Measurements from ENCODE around the gene SGF29.
A peak's percentile ranks its signal among the peaks of the same experiment; 100 is the strongest.
"Not testable (repeated sequence)": the region's sequence is repeated elsewhere in the genome, so short reads cannot be mapped to it uniquely, and the experiment has no call there.

Gene SGF29

DNA sequence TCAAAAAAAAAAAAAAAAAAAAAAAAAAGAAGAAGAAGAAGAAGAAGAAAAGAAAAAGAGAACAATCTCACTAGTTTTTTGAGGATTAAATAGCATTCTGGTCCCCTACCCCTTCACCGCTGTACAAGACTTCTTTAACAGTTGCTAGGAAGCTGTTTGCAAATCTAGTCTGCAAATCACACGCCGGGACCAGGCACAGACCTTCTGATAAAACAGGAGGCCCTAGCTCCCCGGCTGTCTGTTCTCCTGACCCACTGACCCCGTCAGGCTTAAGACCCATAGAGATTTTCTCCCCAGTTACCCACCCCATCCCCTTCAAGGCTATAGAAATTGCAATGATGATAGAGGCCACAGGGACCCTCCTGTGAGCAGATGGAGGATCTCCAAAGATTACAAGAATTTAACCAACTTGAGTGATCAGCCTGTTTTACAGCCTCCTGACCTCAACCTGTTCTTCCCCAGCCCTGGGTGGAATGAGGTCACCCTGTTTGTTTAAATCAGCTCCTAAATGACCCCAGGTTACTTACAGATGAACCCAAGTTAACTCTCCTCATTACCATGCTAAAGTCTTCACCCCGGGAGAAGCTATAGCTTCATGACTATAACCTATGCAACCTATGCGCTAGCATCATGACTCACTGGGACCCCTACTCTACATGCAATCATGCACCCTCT, 67.9 kb downstream of the SGF29 start:
- in situ Hi-C loops (cut with HindIII; ENCODE audit: low pct_ligation_motif_present, low pct_unique_long_range_greater_than_20kb, low sequenced_read_pairs) = no loop called here
- no peak for DNase-seq

- in situ Hi-C loops (cut with HindIII; ENCODE audit: low pct_ligation_motif_present, low pct_unique_long_range_greater_than_20kb, low sequenced_read_pairs) = not testable (repeated sequence)
These were observed 68.9 kb downstream of the SGF29 start for GRCh38 chr16:28622532-28623171.

GRCh38 chr16:28623172-28623711, 69.5 kb downstream of the SGF29 start:
- peak; percentile 45 for DNase-seq
- in situ Hi-C loops (cut with HindIII; ENCODE audit: low pct_ligation_motif_present, low pct_unique_long_range_greater_than_20kb, low sequenced_read_pairs) = no loop called here

More at GRCh38 chr16:28622532-28623171, 68.9 kb downstream of the SGF29 start:
- DNase-seq = not testable (repeated sequence)

- DNase-seq; in situ Hi-C loops (cut with HindIII; ENCODE audit: low pct_ligation_motif_present, low pct_unique_long_range_greater_than_20kb, low sequenced_read_pairs): not testable (repeated sequence)
These were observed 77.2 kb downstream of the SGF29 start for GRCh38 chr16:28630905-28631304.

GRCh38 chr16:28636093-28636823, 82.5 kb downstream of the SGF29 start:
- DNase-seq = peak; percentile 64
- in situ Hi-C loops (cut with HindIII; ENCODE audit: low pct_ligation_motif_present, low pct_unique_long_range_greater_than_20kb, low sequenced_read_pairs) = not testable (repeated sequence)

DNA sequence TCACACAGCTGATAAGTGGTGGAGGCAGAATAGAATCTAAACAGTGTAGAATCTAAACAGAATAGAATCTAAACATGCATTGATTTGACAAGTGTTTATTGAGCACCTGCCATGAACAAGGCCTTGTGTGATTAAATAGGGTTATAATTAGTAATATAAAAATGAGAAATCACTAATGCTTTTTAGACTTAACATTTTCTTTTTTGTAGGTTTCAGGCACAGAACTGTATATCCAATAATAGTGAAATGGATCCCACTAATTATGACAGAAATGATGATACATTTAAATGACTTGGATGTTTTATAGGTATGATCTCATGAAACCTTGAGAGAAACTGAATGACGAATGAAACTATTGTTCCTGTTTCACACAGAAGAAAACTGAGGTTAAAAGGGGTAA, 84.0 kb downstream of the SGF29 start, which contains the start of gene NPIPB8:
Gene NPIPB8 (plus strand): TSS at position 301 of the 400 bp plus-strand sequence. CDS start 296 bp downstream, outside the sequence.
- in situ Hi-C loops (cut with HindIII; ENCODE audit: low pct_ligation_motif_present, low pct_unique_long_range_greater_than_20kb, low sequenced_read_pairs); DNase-seq: not testable (repeated sequence)

DNA sequence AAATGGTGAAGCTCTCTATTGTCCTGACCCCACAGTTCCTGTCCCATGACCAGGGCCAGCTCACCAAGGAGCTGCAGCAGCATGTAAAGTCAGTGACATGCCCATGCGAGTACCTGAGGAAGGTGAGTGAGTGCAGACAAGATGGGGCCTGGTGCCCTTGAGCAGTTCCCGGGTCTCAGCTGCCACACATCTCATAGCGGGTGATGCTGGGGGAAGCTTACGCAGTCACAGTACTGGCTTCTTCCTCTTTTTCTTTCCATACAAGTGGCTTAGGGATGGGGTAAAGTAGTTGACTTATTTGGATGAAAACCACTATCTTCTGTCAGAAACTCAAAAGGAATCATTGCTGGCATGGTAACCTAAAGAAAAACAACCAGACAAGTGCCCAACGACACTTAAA, 84.6 kb downstream of the SGF29 start:
- DNase-seq; in situ Hi-C loops (cut with HindIII; ENCODE audit: low pct_ligation_motif_present, low pct_unique_long_range_greater_than_20kb, low sequenced_read_pairs): not testable (repeated sequence)

DNA sequence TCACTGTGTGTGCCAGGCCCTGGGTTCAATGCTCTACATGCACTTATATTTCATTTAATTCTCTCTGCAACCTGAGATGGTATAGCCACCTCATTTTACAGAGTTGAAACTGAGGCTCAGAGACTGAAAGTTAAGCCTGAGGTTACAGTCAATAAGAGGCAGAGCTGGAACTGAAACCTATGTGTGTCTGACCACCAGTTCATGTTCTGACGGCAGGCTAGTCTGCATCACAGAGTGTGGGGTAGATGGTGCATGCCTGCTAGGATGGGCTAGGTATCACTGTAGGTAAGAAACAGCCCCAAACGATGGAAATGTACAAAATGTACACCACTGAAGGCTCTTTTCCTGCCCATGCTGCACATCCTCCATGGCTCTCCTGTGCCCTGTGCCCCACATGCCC, 86.2 kb downstream of the SGF29 start:
- in situ Hi-C loops (cut with HindIII; ENCODE audit: low pct_ligation_motif_present, low pct_unique_long_range_greater_than_20kb, low sequenced_read_pairs); DNase-seq: not testable (repeated sequence)

Data from ACHN (cell line).